ENCODE results near the gene CANT1. TPM values are rescaled to one million over a fixed set of nuclear protein-coding genes. Genes with fewer than 3 reads are reported as not detected.

Gene CANT1
- total and polyA plus RNA-seq, 2 of the 13 experiments (the other 11 are each of a cell fraction or from before 2014, with no cell fraction given), result 34.1 to 42.1 TPM

DNA sequence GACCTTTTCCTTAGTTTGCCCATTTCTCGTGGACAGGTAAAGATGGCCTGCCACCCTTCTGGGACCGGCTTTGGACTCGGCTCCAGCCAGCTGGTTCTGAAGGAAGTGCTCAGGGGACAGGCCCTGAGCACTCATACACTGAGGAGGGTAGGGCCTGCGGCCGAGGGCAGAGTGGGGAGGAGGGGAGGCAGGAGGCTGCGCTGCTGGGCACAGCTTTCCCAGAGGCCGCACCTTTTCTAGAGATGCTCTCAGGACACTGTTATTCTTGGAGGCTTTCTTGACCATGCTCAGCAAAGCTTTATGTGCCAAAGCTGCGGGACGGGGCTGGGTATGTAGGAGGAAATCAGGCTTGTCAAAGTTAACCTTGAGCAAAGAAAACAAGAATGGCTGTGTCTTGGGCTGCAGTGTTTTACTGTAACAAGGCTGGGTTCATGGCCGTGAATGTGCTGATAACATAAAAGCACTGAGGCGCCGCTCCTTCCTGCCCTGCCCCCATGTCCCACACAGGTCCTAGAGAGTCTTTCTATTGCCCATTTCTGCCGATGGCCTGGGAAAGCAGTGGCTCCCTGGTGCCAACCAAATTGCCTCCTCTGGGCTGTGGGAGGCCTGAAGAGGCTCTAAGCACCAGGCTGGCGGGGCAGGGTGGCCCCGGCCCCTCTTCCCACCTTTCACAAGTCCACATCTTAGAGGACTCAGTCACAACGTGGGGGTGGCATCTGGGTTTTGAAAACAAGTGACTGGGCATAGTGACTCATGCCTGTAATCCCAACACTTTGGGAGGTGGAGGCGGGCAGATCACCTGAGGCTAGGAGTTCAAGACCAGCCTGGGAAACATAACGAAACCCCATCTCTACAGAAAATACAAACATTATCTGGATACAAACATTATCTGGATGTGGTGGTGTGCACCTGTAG is 62.1 kb downstream of the CANT1 start (continued):
- TF ChIP-seq, protein P1, sequence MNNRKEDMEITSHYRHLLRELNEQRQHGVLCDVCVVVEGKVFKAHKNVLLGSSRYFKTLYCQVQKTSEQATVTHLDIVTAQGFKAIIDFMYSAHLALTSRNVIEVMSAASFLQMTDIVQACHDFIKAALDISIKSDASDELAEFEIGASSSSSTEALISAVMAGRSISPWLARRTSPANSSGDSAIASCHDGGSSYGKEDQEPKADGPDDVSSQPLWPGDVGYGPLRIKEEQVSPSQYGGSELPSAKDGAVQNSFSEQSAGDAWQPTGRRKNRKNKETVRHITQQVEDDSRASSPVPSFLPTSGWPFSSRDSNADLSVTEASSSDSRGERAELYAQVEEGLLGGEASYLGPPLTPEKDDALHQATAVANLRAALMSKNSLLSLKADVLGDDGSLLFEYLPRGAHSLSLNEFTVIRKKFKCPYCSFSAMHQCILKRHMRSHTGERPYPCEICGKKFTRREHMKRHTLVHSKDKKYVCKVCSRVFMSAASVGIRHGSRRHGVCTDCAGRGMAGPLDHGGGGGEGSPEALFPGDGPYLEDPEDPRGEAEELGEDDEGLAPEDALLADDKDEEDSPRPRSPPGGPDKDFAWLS (CRISPR knock-in tag; IDR thresholded peaks at IDR 0.05; ENCODE audit: borderline replicate concordance), result no peak
- TF ChIP-seq, protein P2, sequence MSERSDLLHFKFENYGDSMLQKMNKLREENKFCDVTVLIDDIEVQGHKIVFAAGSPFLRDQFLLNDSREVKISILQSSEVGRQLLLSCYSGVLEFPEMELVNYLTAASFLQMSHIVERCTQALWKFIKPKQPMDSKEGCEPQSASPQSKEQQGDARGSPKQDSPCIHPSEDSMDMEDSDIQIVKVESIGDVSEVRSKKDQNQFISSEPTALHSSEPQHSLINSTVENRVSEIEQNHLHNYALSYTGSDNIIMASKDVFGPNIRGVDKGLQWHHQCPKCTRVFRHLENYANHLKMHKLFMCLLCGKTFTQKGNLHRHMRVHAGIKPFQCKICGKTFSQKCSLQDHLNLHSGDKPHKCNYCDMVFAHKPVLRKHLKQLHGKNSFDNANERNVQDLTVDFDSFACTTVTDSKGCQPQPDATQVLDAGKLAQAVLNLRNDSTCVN (CRISPR knock-in tag; IDR thresholded peaks at IDR 0.05; ENCODE audit: borderline replicate concordance), result no peak; the same call in 1 of the 2 replicates
- TF ChIP-seq, protein P3, sequence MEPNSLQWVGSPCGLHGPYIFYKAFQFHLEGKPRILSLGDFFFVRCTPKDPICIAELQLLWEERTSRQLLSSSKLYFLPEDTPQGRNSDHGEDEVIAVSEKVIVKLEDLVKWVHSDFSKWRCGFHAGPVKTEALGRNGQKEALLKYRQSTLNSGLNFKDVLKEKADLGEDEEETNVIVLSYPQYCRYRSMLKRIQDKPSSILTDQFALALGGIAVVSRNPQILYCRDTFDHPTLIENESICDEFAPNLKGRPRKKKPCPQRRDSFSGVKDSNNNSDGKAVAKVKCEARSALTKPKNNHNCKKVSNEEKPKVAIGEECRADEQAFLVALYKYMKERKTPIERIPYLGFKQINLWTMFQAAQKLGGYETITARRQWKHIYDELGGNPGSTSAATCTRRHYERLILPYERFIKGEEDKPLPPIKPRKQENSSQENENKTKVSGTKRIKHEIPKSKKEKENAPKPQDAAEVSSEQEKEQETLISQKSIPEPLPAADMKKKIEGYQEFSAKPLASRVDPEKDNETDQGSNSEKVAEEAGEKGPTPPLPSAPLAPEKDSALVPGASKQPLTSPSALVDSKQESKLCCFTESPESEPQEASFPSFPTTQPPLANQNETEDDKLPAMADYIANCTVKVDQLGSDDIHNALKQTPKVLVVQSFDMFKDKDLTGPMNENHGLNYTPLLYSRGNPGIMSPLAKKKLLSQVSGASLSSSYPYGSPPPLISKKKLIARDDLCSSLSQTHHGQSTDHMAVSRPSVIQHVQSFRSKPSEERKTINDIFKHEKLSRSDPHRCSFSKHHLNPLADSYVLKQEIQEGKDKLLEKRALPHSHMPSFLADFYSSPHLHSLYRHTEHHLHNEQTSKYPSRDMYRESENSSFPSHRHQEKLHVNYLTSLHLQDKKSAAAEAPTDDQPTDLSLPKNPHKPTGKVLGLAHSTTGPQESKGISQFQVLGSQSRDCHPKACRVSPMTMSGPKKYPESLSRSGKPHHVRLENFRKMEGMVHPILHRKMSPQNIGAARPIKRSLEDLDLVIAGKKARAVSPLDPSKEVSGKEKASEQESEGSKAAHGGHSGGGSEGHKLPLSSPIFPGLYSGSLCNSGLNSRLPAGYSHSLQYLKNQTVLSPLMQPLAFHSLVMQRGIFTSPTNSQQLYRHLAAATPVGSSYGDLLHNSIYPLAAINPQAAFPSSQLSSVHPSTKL (CRISPR knock-in tag; IDR thresholded peaks at IDR 0.05), result peak; percentile 71
- TF ChIP-seq GFI1 (CRISPR knock-in tag; IDR thresholded peaks at IDR 0.05; ENCODE audit: borderline replicate concordance), result 0 out of 2 replicates have a peak, but pooled peaks have one; percentile 58
- 0 out of 2 replicates have a peak, but pooled peaks have one; percentile 24 for TF ChIP-seq NR2C2 (CRISPR knock-in tag; IDR thresholded peaks at IDR 0.05; ENCODE audit: borderline replicate concordance)
- TF ChIP-seq, protein P4, sequence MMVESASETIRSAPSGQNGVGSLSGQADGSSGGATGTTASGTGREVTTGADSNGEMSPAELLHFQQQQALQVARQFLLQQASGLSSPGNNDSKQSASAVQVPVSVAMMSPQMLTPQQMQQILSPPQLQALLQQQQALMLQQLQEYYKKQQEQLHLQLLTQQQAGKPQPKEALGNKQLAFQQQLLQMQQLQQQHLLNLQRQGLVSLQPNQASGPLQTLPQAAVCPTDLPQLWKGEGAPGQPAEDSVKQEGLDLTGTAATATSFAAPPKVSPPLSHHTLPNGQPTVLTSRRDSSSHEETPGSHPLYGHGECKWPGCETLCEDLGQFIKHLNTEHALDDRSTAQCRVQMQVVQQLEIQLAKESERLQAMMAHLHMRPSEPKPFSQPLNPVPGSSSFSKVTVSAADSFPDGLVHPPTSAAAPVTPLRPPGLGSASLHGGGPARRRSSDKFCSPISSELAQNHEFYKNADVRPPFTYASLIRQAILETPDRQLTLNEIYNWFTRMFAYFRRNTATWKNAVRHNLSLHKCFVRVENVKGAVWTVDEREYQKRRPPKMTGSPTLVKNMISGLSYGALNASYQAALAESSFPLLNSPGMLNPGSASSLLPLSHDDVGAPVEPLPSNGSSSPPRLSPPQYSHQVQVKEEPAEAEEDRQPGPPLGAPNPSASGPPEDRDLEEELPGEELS (CRISPR knock-in tag; IDR thresholded peaks at IDR 0.05), result peak; percentile 70; the same call in 1 of the 2 replicates
- 0 out of 2 replicates have a peak, but pooled peaks have one; percentile 36 for TF ChIP-seq SP5 (CRISPR knock-in tag; IDR thresholded peaks at IDR 0.05; ENCODE audit: borderline replicate concordance, low read depth)
- TF ChIP-seq, protein P5, sequence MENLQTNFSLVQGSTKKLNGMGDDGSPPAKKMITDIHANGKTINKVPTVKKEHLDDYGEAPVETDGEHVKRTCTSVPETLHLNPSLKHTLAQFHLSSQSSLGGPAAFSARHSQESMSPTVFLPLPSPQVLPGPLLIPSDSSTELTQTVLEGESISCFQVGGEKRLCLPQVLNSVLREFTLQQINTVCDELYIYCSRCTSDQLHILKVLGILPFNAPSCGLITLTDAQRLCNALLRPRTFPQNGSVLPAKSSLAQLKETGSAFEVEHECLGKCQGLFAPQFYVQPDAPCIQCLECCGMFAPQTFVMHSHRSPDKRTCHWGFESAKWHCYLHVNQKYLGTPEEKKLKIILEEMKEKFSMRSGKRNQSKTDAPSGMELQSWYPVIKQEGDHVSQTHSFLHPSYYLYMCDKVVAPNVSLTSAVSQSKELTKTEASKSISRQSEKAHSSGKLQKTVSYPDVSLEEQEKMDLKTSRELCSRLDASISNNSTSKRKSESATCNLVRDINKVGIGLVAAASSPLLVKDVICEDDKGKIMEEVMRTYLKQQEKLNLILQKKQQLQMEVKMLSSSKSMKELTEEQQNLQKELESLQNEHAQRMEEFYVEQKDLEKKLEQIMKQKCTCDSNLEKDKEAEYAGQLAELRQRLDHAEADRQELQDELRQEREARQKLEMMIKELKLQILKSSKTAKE (CRISPR knock-in tag; IDR thresholded peaks at IDR 0.05; ENCODE audit: borderline replicate concordance), result peak; percentile 81
- TF ChIP-seq KDM4B (CRISPR knock-in tag; IDR thresholded peaks at IDR 0.05), result no peak
- TF ChIP-seq SAP130 (CRISPR knock-in tag; IDR thresholded peaks at IDR 0.05; ENCODE audit: low read depth), result peak; percentile 66
- TF ChIP-seq FOXA3 (CRISPR knock-in tag; IDR thresholded peaks at IDR 0.05), result peak; percentile 58
- no peak for TF ChIP-seq PHB2 (IDR thresholded peaks at IDR 0.05; ENCODE audit: partially characterized antibody)
- peak; percentile 68 for TF ChIP-seq HOXA3 (CRISPR knock-in tag; IDR thresholded peaks at IDR 0.05)
- TF ChIP-seq, protein P6, sequence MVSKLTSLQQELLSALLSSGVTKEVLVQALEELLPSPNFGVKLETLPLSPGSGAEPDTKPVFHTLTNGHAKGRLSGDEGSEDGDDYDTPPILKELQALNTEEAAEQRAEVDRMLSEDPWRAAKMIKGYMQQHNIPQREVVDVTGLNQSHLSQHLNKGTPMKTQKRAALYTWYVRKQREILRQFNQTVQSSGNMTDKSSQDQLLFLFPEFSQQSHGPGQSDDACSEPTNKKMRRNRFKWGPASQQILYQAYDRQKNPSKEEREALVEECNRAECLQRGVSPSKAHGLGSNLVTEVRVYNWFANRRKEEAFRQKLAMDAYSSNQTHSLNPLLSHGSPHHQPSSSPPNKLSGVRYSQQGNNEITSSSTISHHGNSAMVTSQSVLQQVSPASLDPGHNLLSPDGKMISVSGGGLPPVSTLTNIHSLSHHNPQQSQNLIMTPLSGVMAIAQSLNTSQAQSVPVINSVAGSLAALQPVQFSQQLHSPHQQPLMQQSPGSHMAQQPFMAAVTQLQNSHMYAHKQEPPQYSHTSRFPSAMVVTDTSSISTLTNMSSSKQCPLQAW (CRISPR knock-in tag; IDR thresholded peaks at IDR 0.05), result peak; percentile 6; the same call in 1 of the 2 replicates
